Osteoblast (primary cell): ENCODE results near the gene DIP2A. TPM values are rescaled to one million over a fixed set of nuclear protein-coding genes. Genes with fewer than 3 reads are reported as not detected.

Source experiments
- DNase-seq: peaks from one replicate; pipeline ENCODE4 v3.0.0; 2011; ENCODE audit warnings: low spot score, mixed read lengths; ENCODE audit not compliant: insufficient read length; ENCODE audit errors: missing footprints
- H2AFZ ChIP-seq: 2 replicates; pipeline ENCODE4 v1.6.0; 2011; ENCODE audit warnings: mild to moderate bottlenecking, low read length
- H3K27ac ChIP-seq: 2 replicates; pipeline ENCODE4 v1.5.1; 2011; ENCODE audit warnings: mild to moderate bottlenecking, low read depth, low read length, moderate library complexity
- H3K27me3 ChIP-seq: 2 replicates; pipeline ENCODE4 v1.6.0; 2012; ENCODE audit warnings: mild to moderate bottlenecking, control low read depth, inconsistent platforms, low read length, moderate library complexity; ENCODE audit not compliant: insufficient read depth
- H3K36me3 ChIP-seq: 2 replicates; pipeline ENCODE4 v1.5.1; 2011; ENCODE audit warnings: mild to moderate bottlenecking, low read length, control low read depth, moderate library complexity; ENCODE audit not compliant: insufficient read depth
- H3K4me1 ChIP-seq: 2 replicates; pipeline ENCODE4 v1.5.1; 2011; ENCODE audit warnings: mild to moderate bottlenecking, low read length, control low read depth, moderate library complexity; ENCODE audit not compliant: insufficient read depth
- H3K4me2 ChIP-seq: 2 replicates; pipeline ENCODE4 v1.6.0; 2011; ENCODE audit warnings: mild to moderate bottlenecking, low read length; ENCODE audit not compliant: insufficient read depth
- H3K4me3 ChIP-seq: fragments of 200-600 bp; sonication (generic); 3 replicates; pipeline ENCODE4 v1.5.1; 2012; ENCODE audit warnings: mild to moderate bottlenecking, low read length, inconsistent platforms; ENCODE audit not compliant: insufficient read depth
- H3K79me2 ChIP-seq: 2 replicates; pipeline ENCODE4 v1.6.0; 2012; ENCODE audit warnings: mild to moderate bottlenecking, low read length, control low read depth, inconsistent platforms; ENCODE audit not compliant: insufficient read depth
- H3K9me3 ChIP-seq: 2 replicates; pipeline ENCODE4 v1.5.1; 2011; ENCODE audit warnings: low read depth, low read length, control low read depth
- H4K20me1 ChIP-seq: 2 replicates; pipeline ENCODE4 v1.6.0; 2012; ENCODE audit warnings: mild to moderate bottlenecking, low read length, control low read depth; ENCODE audit not compliant: insufficient read depth
- total RNA-seq: library from RNA; depleted of rRNA; stranded (reverse); fragments of >200 nt; gene quantifications from 2 replicates; pipeline ENCODE4 v1.2.3, GENCODE V29; 2012
- TF ChIP-seq, protein P1 (sequence below): IDR thresholded peaks from 2 replicates; pipeline ENCODE4 v1.5.1; 2011; ENCODE audit warnings: mild to moderate bottlenecking, low read depth, low read length, moderate library complexity; ENCODE audit errors: extremely low read depth

DIP2A gene
- total RNA-seq, 1 donor: 22.8 TPM

DNA sequence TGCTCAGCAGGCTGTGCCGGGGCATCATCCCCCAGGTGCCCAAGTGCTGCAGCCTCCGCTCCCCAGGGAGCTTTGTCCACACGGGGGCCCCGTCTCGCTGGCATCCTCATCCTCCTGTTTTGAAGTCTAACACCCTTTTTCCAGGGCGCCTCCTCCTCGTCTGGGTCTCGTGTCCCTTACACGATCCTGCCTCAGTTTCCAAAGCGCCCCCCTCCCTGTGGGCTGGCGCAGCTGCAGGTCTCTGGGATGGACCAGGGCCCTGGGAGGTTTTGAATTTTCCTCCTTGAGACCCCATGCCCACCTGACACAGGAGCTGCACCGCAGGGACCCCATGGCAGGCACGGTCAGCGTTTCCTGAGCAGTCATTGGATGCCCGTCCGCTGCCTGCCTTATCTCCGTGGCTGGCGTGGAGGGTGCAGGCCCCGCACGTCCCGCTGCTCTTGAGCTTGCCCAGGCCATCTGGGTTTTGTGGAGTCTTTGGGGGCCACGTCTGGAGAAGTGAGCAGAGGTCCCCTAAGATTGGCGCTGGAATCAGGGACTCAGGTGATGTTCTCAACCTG, 37.4 kb upstream of the DIP2A start:
- no peak overlapping the region for H2AFZ ChIP-seq
- no peaks in the 10 kb centered on the region for H3K27me3 ChIP-seq
- peaks cover 24% of the 10 kb centered on the region for H3K36me3 ChIP-seq
- DNase-seq: peak; percentile 59
- H4K20me1 ChIP-seq: no peaks in the 10 kb centered on the region
- TF ChIP-seq, protein P1, sequence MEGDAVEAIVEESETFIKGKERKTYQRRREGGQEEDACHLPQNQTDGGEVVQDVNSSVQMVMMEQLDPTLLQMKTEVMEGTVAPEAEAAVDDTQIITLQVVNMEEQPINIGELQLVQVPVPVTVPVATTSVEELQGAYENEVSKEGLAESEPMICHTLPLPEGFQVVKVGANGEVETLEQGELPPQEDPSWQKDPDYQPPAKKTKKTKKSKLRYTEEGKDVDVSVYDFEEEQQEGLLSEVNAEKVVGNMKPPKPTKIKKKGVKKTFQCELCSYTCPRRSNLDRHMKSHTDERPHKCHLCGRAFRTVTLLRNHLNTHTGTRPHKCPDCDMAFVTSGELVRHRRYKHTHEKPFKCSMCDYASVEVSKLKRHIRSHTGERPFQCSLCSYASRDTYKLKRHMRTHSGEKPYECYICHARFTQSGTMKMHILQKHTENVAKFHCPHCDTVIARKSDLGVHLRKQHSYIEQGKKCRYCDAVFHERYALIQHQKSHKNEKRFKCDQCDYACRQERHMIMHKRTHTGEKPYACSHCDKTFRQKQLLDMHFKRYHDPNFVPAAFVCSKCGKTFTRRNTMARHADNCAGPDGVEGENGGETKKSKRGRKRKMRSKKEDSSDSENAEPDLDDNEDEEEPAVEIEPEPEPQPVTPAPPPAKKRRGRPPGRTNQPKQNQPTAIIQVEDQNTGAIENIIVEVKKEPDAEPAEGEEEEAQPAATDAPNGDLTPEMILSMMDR: no peak
- H3K4me1 ChIP-seq: no peaks in the 10 kb centered on the region
- H3K9me3 ChIP-seq: no peaks in the 10 kb centered on the region
- no peak overlapping the region for H3K4me2 ChIP-seq
- H3K27ac ChIP-seq: no peak overlapping the region
- H3K4me3 ChIP-seq: no peak overlapping the region
- no peaks in the 10 kb centered on the region for H3K79me2 ChIP-seq

- TF ChIP-seq, protein P1: no peak
- Histone ChIP-seq H3K27me3 (no peaks in the 10 kb centered on the region), H3K79me2 (no peaks in the 10 kb centered on the region), H3K27ac (no peak overlapping the region), H3K4me1 (no peaks in the 10 kb centered on the region), H3K4me3 (no peak overlapping the region), H2AFZ (no peak overlapping the region), H3K4me2 (no peak overlapping the region), H3K9me3 (no peaks in the 10 kb centered on the region), H3K36me3 (peaks cover 17% of the 10 kb centered on the region), H4K20me1 (no peaks in the 10 kb centered on the region)
- peak; percentile 63 for DNase-seq
These were observed 36.7 kb upstream of the DIP2A start for GRCh38 chr21:46421756-46422555.

DNA sequence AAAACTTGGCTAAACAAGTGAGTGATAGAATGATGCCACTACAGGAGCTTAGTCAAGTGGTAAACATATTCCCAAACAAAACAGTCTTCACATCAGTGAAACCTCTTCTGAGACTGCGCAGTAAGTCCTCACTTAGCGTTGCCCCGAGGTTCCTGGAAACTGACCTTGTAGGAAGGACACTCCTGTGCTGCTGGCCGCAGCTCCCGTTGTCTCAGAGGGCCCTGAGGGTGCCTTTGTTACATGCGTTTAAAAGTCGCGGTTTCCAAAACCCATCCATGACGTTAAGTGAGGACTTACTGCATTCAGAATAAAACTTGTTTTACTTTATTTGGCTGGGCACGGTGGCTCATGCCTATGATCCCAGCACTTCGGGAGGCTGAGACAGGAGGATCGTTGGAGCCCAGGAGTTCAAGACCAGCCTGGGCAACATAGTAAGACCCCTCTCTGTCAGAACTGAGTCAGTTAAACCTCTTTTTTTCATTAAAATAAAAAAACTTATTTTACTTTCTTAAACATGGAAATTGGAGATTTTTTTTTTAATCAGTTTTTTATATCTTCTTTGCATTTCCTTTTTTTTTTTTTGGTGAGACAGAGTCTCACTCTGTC, 36.0 kb upstream of the DIP2A start:
- Histone ChIP-seq H4K20me1 (no peaks in the 10 kb centered on the region), H3K79me2 (no peaks in the 10 kb centered on the region), H3K4me1 (no peaks in the 10 kb centered on the region), H3K27me3 (no peaks in the 10 kb centered on the region), H3K4me3 (no peak overlapping the region), H3K36me3 (peaks cover 14% of the 10 kb centered on the region), H3K4me2 (no peak overlapping the region), H2AFZ (no peak overlapping the region), H3K27ac (no peak overlapping the region), H3K9me3 (no peaks in the 10 kb centered on the region)
- TF ChIP-seq, protein P1: no peak
- peak; percentile 78 for DNase-seq

DNA sequence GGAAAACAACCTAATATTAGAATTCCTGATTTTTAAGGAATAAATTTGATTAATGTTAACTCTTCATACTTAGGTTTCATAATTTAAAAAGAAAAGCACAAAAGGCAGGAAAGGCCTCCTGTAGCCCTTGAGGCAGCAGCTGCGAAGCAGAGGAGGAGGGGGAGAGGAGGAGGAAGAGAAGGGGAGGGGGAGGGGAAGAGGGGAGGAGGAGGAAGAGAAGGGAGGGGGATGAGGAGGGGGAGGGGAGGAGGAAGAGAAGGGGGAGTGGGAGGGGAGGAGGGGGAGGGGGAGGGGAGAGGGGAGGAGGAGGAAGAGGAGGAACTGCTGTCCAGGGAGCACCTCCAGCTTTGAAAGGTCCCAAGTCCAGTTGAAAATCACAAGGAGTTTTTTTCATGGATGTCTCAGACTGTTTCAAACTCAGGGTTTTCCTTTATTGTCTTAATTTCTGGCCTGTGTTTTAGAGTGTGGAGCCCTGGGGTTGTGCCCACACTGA, 35.1 kb upstream of the DIP2A start:
- Histone ChIP-seq H3K27ac (no peak overlapping the region), H3K4me2 (no peak overlapping the region), H3K9me3 (no peaks in the 10 kb centered on the region), H3K36me3 (peaks cover 17% of the 10 kb centered on the region), H2AFZ (no peak overlapping the region), H3K27me3 (no peaks in the 10 kb centered on the region), H3K4me1 (no peaks in the 10 kb centered on the region), H3K4me3 (no peak overlapping the region), H4K20me1 (no peaks in the 10 kb centered on the region), H3K79me2 (no peaks in the 10 kb centered on the region)
- DNase-seq: peak; percentile 48
- TF ChIP-seq, protein P1: no peak
